ENCODE data around the gene TUBG1. TPM values are rescaled to one million over a fixed set of nuclear protein-coding genes. Genes with fewer than 3 reads are reported as not detected.
A peak's percentile ranks its signal among the peaks of the same experiment; 100 is the strongest.

TUBG1 gene
- total and polyA plus RNA-seq, 9 of the 15 experiments (the other 6 are each of a cell fraction or from before 2014, with no cell fraction given): 33.1 to 147 (median 66.0) TPM

DNA sequence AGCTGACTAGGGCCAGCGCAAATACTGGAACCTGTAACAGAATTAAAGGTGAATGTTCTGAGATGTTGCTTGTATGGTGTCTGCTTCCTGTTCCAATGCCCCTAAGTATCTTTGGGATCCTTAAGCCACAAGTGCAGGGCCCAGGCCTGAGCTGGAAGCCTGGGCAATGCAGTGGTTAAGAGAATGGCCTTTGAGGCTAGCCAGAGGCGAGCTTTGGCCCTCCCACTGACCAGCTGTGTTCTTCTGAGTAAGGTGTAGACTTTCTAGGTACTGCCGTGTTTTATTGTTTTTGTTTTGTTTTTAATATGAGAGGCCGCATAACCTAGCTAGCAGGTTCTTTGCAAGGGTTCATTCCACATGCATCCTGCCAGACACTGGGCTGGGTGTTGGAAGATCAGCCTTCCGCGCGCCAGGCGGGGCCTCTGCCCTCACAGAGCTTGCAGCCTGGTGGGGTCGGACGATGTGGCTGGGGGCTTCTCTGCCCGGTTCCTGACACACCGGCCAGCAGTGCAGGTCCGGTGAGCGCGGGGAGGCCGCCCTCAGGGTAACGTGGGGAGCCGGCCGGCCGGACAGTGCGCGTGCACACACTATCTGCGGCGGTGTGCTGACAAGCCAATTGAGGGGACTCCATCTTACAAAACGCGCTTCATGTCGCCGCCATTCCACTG is 43.1 kb upstream of the TUBG1 start (continued):
- TF ChIP-seq, protein P1, sequence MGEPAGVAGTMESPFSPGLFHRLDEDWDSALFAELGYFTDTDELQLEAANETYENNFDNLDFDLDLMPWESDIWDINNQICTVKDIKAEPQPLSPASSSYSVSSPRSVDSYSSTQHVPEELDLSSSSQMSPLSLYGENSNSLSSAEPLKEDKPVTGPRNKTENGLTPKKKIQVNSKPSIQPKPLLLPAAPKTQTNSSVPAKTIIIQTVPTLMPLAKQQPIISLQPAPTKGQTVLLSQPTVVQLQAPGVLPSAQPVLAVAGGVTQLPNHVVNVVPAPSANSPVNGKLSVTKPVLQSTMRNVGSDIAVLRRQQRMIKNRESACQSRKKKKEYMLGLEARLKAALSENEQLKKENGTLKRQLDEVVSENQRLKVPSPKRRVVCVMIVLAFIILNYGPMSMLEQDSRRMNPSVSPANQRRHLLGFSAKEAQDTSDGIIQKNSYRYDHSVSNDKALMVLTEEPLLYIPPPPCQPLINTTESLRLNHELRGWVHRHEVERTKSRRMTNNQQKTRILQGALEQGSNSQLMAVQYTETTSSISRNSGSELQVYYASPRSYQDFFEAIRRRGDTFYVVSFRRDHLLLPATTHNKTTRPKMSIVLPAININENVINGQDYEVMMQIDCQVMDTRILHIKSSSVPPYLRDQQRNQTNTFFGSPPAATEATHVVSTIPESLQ (CRISPR knock-in tag; IDR thresholded peaks at IDR 0.05): peak; percentile 63; the same call in 1 of the 2 replicates
- TF ChIP-seq ZNF311 (CRISPR knock-in tag; IDR thresholded peaks at IDR 0.05) (peak; percentile 63; the same call in 1 of the 2 replicates), ZNF165 (CRISPR knock-in tag; IDR thresholded peaks at IDR 0.05; ENCODE audit: borderline replicate concordance) (0 out of 2 replicates have a peak, but pooled peaks have one; percentile 23), MTA3 (IDR thresholded peaks at IDR 0.05; ENCODE audit: borderline replicate concordance) (no peak), MCM3 (IDR thresholded peaks at IDR 0.05) (no peak), POLR2B (IDR thresholded peaks at IDR 0.05; ENCODE audit: low read depth, partially characterized antibody) (no peak), MECOM (CRISPR knock-in tag; IDR thresholded peaks at IDR 0.05) (no peak), FOXJ2 (tag; IDR thresholded peaks at IDR 0.05) (no peak), CTBP1 (IDR thresholded peaks at IDR 0.05; ENCODE audit: borderline replicate concordance) (no peak), POLR2AphosphoS5 (IDR thresholded peaks at IDR 0.05; ENCODE audit: control insufficient read depth, insufficient read depth, low read depth, low read length) (no peak), TFAM (CRISPR knock-in tag; conservative IDR thresholded peaks at IDR 0.05) (no peak), ETV1 (tag; conservative IDR thresholded peaks at IDR 0.05; ENCODE audit: low read depth) (no peak), SOX6 (IDR thresholded peaks at IDR 0.05) (no peak), ZKSCAN1 (IDR thresholded peaks at IDR 0.05; ENCODE audit: low read depth, low read length) (no peak), GABPB1 (CRISPR knock-in tag; IDR thresholded peaks at IDR 0.05) (no peak), TSC22D4 (tag; IDR thresholded peaks at IDR 0.05) (no peak), CBX1 (IDR thresholded peaks at IDR 0.05; ENCODE audit: low read depth) (no peak), PHB2 (IDR thresholded peaks at IDR 0.05; ENCODE audit: low read depth) (no peak), ZNF76 (CRISPR knock-in tag; IDR thresholded peaks at IDR 0.05; ENCODE audit: borderline replicate concordance) (peak; percentile 62; the same call in 1 of the 2 replicates), PPARD (CRISPR knock-in tag; IDR thresholded peaks at IDR 0.05) (no peak), ZNF77 (CRISPR knock-in tag; IDR thresholded peaks at IDR 0.05) (no peak), ZNF780A (CRISPR knock-in tag; IDR thresholded peaks at IDR 0.05) (no peak)
- TF ChIP-seq, protein P2, sequence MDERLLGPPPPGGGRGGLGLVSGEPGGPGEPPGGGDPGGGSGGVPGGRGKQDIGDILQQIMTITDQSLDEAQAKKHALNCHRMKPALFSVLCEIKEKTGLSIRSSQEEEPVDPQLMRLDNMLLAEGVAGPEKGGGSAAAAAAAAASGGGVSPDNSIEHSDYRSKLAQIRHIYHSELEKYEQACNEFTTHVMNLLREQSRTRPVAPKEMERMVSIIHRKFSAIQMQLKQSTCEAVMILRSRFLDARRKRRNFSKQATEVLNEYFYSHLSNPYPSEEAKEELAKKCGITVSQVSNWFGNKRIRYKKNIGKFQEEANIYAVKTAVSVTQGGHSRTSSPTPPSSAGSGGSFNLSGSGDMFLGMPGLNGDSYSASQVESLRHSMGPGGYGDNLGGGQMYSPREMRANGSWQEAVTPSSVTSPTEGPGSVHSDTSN (CRISPR knock-in tag; IDR thresholded peaks at IDR 0.05; ENCODE audit: low read depth): no peak
- TF ChIP-seq, protein P2 (tag; conservative IDR thresholded peaks at IDR 0.05; ENCODE audit: low read depth): no peak
- TF ChIP-seq, protein P3, sequence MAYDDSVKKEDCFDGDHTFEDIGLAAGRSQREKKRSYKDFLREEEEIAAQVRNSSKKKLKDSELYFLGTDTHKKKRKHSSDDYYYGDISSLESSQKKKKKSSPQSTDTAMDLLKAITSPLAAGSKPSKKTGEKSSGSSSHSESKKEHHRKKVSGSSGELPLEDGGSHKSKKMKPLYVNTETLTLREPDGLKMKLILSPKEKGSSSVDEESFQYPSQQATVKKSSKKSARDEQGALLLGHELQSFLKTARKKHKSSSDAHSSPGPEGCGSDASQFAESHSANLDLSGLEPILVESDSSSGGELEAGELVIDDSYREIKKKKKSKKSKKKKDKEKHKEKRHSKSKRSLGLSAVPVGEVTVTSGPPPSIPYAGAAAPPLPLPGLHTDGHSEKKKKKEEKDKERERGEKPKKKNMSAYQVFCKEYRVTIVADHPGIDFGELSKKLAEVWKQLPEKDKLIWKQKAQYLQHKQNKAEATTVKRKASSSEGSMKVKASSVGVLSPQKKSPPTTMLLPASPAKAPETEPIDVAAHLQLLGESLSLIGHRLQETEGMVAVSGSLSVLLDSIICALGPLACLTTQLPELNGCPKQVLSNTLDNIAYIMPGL (CRISPR knock-in tag; IDR thresholded peaks at IDR 0.05): peak; percentile 31; the same call in 1 of the 2 replicates
